HG03442 (cell line): ENCODE results near the gene ATF7IP2.
"Not testable (repeated sequence)": the region's sequence is repeated elsewhere in the genome, so short reads cannot be mapped to it uniquely, and the experiment has no call there.

Experiments used
- ATAC-seq: cut with Tn5 transposase; IDR thresholded peaks from one replicate; pipeline ENCODE4 v1.9.1; 2021; ENCODE audit warnings: mild to moderate bottlenecking, moderate library complexity; ENCODE audit not compliant: unreplicated experiment

The ATF7IP2 gene

DNA sequence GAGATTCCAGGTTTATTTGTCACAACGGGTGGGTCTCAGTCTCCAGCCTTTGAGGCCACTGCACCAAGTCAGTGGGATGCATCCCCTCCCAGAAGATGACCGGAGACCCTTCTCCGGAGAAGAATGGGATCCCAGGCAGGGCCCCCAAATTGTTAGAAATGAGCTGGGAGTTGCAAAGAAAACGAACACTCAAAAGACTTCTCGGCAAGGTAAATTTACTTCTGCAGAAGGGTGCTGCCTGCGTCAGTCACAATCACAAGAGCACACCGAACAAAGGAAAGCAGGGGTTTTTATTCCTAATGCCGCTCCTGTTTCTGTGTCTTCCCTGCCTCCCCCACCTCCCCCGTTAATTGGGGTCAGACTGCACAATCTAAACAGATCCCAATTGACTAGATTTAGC is 61.4 kb downstream of the ATF7IP2 start:
- ATAC-seq = no peak

DNA sequence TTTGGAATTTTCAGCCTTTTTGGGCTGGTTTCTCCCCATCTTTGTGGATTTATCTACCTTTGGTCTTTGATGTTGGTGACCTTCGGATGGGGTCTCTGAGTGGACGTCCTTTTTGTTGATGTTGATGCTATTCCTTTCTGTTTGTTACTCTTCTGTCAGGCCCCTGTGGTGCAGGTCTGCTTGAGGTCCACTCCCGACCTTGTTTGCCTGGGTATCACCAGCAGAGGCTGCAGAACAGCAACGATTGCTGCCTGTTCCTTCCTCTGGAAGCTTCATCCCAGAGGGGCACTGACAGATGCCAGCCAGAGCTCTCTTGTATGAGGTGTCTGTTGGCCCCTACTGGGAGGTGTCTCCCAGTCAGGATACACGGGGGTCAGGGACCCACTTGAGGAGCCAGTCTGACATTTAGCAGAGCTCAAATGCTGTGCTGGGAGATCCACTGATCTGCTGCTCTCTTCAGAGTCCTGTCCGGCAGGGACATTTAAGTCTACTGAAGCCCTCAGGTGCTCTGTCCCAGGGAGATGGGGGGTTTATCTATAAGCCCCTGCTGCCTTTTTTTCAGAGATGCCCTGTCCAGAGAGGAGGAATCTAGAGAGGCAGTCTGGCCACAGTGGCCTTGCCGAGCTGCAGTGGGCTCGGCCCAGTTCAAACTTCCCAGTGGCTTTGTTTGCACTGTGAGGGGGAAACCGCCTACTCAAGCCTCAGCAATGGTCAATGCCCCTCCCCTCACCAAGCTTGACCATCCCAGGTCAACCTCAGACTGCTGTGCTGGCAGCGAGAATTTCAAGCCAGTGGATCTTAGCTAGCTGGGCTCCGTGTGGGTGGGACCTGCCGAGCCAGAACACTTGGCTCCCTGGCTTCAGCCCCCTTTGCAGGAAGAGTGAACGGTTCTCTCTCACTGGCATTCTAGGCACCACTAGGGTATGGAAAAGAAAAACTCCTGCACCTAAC is 66.6 kb downstream of the ATF7IP2 start:
- not testable (repeated sequence) for ATAC-seq

DNA sequence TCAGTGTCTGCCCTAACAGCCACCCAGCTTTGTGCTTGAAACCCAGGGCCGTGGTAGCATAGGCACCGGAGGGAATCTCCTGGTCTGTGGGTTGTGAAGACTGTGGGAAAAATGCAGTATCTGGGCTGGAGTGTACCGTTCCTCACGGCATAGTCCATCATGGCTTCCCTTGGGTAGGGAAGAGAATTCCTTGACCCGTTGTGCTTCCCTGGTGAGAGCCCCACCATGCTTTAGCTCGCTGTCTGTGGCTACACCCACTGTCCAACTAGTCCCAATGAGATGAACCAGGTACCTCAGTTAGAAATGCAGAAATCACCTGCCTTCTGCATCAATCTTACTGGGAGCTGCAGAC is 67.3 kb downstream of the ATF7IP2 start:
- ATAC-seq = no peak

DNA sequence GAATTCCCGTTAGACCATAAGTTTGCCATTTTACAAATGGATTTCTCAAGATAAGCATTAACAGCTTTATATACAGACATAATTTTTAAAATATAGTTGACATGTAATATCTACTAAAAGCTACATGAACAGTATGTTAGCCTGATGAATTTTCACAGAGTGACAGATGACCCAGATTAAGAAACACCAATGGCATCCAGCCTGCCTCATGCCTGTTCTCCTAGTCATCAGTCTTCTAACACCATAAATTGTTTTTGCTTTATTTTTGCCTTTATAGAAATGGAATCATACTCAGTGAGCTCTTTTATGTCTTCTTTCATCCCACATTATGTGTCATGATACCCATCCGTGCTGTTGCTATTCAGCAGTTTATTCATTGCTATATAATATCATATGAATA is 80.0 kb downstream of the ATF7IP2 start:
- no peak for ATAC-seq

DNA sequence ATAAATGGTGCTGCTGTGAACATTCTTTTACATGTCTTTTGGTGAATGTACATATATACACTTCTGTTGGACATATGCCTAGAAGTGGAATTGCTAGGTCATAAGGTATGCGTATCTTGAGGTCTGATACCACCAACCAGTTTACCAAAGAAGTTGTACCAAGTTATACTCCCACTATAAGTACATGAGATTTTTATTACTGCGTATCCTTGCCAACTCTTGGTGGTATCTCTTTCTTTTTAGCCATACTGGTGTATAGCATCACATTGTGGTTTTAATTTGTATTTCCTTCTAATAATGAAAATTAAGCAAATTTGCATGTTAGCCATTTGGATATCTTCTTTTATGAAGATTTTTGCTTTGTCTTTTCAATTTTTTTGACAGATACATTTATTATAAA is 80.5 kb downstream of the ATF7IP2 start:
- ATAC-seq = no peak

DNA sequence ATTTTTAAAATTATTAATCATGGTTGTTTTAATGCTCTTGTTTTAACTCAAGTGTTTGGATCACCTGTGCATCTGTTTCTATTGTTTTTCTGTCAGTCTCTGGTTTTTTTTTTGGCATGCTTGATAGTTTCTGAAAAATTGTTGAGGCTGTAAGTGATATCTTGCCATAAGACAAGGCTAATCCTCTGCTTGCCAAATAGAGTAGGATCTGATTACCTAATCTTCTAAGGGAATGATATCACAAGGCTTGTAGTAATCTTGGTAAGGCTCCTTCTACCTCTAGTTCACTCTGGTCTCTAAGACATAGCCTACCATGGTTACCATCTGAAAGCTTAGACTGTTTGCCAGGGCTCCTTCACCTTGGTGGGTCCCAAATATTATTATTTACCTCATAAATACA is 81.0 kb downstream of the ATF7IP2 start:
- no peak for ATAC-seq

DNA sequence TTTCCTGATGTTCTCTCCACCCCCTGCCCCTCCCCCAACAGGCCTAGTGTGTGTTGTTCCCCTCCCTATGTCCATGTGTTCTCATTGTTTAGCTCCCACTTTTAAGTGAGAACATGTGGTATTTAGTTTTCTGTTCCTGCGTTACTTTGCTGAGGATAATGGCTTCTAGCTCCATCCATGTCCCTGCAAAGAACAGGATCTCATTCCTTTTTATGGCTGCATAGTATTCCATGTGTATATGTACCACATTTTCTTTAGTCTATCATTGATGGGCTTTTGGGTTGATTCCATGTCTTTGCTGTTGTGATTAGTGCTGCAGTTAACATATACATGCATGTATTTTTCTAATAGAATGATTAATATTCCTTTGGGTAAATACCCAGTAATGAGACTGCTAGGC is 90.8 kb downstream of the ATF7IP2 start:
- ATAC-seq = not testable (repeated sequence)

DNA sequence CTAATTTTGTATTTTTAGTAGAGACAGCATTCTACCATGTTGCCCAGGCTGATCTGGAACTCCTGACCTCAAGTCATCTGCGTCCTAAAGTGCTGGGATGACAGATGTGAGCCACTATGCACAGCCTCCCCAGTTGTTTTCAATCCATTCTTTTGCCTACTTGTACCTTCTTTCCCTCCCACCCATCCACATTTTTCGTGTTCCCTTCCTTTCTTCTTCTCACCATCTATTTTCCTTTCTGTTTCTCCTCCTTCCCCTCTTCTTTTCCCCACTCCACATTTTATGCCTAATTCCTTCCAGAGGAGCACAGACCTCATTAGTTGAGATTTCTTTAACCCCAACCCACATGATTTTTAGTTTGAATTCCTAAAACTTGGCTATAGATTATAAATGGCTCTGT is 94.3 kb downstream of the ATF7IP2 start:
- no peak for ATAC-seq

DNA sequence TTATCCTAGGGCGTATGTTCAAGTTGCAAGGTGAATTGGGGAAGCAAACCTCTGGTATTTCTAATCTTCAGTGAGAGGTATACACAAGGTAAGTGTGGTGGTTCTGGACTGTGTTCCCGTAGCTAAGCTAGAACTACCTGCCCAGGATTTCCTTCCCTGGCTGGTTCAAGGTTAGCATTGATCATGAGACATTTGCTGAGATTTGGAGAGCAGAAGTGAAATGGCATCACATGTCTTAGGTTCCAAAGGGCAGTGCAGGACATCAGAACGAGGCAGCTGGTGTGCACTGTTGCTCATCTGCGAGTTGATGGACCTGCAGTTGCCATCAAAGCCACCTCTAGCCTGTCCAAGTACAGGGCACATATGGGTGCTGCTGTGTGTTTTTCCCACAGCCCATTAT is 99.3 kb downstream of the ATF7IP2 start:
- ATAC-seq = no peak

DNA sequence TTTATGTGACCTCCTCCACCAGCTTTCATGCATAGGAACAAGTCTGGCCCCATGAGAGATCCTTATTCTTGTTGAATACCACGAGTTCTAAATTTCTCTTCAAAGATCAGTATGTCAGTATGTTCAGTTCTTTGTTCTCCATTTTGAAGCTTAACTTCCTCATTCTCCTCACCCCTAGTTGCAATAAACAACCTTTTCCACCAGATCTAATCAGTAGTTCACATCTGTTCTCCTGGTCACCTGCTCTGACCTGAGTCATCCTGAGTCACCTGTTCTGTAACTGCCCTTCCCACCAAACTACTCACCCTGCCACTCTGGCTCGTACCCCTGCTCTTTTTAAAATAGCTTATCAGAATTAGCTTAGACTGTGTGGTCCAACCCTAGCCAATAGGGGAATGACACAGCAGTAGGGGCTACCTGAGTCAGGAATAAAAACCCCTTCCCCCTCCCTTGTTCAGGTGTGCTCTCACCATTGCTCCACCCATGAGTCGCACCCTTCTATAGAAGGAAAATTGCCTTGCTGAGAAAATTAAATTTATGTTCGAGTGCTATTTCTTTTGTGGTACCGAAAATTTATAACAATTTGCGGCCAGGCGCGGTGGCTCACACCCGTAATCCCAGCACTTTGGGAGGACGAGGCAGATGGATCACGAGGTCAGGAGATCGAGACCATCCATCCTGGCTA is 100.0 kb downstream of the ATF7IP2 start:
- ATAC-seq = no peak

DNA sequence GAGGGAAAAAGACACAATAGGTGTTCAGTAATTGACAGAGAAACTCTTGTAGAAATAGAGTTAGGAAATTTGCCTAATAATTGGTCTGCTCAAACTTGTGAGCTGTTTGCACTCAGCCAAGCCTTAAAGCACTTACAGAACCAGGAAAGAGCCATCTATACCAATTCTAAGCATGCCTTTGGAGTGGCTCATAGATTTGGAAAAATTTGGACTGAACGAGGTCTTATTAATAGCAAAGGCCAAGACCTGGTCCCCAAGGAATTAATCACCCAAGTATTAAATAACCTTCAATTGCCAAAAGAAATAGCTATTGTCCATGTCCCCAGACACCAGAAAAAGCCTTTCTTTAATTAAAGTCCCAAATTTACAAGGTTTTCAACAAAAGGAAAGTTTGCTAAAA is 104.3 kb downstream of the ATF7IP2 start:
- ATAC-seq = no peak

DNA sequence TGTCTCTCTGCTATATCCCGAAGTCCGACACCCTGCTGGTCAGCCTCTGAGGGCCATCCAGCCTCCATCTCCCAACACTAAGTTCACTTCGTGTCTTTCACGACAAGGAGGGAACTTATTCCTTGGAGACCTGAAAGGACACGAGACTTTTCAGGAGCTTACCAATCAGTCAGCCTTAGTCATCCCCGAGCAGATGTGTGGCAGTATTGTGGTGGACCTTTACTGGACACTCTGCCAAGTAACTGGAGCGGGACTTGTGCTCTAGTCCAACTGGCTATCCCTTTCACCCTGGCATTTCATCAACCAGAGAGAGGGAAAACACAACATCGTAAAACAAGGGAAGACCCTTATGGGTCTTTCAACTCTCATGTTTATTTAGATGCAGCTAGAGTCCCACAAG is 107.4 kb downstream of the ATF7IP2 start:
- ATAC-seq = no peak

DNA sequence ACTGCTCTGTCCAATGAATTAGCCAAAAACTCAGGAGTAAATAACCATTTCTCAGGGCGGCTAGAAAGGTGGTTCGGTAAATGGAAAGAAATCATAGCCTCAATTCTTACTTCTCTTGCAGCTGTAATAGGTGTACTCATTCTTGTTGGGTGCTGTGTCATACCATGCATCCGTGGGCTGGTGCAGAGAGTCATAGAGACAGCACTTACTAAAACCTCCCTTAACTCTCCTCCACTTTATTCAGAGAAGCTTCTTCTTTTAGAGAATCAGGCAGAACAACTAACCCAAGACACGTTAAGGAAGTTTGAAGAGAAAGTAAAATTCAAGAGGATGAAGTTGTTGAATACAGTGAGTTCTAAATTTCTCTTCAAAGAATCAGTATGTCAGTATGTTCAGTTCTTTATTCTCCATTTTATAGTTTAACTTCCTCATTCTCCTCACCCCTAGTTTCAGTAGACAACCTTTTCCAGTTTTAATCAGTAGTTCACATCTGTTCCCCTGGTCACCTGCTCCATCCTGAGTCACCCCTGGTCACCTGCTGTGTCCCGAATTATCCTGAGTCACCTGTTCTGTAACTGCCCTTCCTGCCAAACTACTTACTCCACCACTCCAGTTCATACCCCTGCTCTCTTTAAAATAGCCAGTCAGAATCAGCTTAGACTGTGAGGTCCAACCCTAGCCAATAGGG is 108.6 kb downstream of the ATF7IP2 start:
- no peak for ATAC-seq

DNA sequence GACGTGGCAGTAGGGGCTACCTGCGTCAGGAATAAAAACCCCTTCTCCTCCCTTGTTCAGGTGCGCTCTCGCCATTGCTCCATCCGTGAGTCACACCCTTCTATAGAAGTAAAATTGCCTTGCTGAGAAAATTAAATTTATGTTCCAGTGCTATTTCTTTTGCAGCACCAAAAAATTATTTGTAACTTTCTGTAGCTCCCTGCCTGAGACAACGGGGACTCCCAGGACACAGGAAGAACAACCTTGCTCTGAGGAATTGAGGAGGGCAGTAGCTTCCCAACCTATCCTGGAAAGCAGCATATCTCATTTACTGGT is 109.1 kb downstream of the ATF7IP2 start:
- no peak for ATAC-seq

DNA sequence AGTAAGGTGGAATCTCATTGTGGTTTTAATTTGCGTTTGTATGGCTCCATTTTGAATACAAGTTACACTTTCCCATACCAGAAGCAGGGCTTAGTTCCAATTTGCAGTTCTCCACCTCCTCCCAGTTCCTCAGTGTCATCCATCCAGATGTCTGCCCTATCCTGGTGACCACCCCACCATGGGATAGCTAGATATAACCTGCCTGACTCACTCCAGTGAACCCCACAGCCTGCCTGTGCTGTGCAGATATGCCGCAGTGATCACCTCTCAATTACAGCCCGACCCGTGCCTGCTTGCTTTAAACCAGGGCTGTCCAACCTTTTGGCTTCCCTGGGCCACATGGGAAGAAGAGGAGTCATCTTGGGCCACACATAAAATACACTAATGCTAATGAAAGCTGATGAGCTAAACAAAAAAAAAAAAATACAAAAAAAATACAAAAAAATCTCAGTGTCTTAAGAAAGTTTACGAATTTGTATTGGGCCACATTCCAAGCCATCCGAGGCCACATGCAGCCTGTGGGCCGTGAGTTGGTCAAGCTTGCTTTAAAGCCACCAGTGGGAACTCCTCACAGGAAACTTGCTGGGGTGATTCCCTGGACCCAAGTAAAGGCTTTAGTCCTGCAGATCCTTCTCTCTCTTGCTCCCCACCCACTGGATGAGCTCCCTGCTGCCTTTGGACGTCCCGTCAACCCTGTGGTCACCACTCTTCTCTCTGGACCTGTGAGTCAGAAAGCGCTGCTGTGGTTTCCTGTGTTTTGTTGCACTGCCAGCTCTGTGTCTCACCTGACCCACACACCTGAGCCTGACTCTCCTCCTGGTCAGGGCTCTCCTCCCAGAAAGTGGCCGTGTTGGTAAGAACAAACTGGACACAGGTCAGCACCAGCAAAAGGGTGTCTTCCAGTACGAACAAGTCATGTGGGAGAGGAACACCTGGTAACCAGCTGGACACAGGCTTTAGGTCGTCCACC is 111.6 kb downstream of the ATF7IP2 start:
- ATAC-seq = no peak

DNA sequence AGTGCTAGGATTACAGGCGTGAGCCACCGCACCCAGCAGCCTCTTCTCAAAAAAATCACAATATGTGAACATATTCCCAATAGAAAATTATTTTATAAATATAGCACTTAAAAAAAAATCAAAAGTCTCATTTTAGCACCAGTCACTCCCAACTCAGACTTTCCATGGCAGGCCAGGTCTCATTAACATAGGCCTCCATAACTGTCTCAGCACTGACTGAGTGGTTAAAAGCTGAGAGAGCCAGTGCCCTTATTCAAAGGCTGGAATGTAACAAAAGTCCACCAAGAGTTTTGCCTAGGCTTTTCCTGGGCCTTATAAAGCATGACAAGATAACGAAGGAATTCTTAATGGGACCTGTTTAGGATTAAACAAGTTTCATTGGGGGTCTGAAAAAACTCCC is 114.7 kb downstream of the ATF7IP2 start:
- ATAC-seq = no peak

DNA sequence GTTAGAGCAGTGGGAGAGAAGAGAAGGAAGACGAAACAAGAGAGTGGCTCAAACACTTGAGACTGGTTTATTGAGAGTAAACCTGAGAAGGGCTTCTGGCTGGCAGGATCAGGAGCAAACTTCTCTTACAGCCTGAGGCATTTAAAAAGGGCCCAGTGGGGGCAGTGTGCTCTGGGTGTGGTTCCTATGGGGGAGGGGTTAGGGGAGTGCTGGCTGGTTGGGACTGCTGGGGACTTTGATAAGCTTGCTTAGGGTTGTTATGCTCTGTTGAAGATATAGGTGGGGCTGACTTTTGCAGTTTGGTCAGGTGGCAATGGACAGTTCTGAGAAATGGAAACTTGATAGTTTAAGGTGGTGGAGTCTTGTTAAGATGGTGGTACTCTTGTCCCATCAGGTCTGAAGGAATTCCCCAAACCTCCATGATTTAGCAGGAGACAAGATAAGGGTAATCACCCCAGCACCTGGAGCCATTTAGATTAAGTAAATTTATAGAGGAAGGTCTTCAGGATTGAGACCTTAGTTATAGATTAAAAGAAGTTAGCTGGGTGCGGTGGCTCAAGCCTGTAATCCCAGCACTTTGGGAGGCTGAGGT is 115.3 kb downstream of the ATF7IP2 start:
- no peak for ATAC-seq

DNA sequence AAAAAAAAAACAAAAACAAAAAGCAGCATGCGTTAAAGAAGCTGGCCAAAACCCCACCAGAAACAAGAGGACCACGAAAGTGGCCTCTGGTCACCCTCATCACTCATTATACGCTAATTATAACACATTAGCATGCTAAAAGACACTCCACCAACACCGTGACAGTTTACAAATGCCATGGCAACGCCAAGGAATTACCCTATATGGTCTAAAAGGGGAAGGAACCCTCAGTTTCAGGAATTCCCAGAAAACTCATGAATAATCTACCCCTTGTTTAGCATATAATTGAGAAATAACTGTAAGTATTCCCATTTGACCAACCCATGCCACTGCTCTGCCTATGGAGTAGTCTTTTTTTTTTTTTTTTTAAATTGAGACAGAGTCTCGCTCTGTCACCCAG is 116.9 kb downstream of the ATF7IP2 start:
- no peak for ATAC-seq

DNA sequence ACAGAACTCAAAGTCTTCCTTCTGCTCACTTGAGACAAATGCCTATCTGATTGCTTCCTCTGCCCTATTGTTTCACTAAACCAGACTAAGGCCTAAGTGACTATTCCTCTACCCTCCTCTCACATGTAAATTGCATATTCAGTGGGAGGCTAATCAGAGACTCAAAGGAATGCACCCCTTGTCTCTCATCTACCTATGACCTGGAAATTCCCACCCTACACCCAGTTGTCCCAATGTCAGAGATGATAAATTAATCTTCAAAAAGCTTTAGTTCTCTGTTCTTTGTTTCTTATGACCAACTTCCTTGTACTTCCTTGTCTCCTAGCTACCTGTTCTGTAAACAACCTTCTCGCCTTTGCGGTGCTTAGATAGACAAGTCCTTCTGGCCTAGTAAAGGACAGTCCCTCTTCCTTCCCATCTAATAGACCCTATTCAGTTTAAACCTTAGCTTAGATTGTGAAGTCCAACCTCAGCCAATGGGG is 118.6 kb downstream of the ATF7IP2 start:
- no peak for ATAC-seq

DNA sequence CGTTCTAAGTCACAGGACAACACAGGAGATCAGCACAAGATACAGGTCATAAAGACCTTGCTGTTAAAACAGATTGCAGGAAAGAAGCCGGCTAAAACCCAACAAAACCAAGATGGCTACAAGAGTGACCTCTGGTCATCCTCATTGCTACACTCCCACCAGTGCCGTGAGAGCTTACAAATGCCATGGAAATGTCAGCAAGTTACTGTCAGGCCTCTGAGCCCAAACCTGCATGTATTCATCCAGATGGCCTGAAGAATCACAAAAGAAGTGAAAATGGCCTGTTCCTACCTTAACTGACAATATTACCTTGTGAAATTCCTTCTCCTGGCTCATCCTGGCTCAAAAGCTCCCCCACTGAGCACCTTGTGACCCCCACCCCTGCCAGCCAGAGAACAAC is 119.4 kb downstream of the ATF7IP2 start:
- not testable (repeated sequence) for ATAC-seq
